Pancreas (tissue), 10 donors: ENCODE data around the gene TREH. TPM values are rescaled to one million over a fixed set of nuclear protein-coding genes. Genes with fewer than 3 reads are reported as not detected.
A peak's percentile ranks its signal among the peaks of the same experiment; 100 is the strongest.
"Not testable (repeated sequence)": the region's sequence is repeated elsewhere in the genome, so short reads cannot be mapped to it uniquely, and the experiment has no call there.

Experiments
- ATAC-seq, 4 donors: fragments of 200-7000 bp; cut with Tn5 transposase; one replicate each; pipeline versions ENCODE4 v1.8.0 to v1.9.1; 2020; ENCODE audit warnings: mild to moderate bottlenecking in 4 of 4, moderate library complexity in 4 of 4
- DNase-seq, 6 donors: peaks; one replicate each; pipeline ENCODE4 v3.0.0-alpha.2; 2020
- FAIRE-seq: peaks from 2 replicates; lab custom pipeline; 2012; peaks lifted over from hg19 to GRCh38; lab: Jason Lieb, UNC
- H3K27ac ChIP-seq, 4 donors: fragments of 200-600 bp; sonication (generic); 1 replicate in 3 of 4; 2 replicates in 1 of 4; pipeline versions ENCODE4 v1.5.0 to v1.8.0; 2020
- H3K27me3 ChIP-seq, 4 donors: fragments of 200-600 bp; one replicate each; pipeline ENCODE4 v1.8.0; 2021
- H3K36me3 ChIP-seq, 3 donors: fragments of 200-600 bp; sonication (generic) in 1 of 3; one replicate each; pipeline versions ENCODE4 v1.5.0 to v1.8.0; 2020 to 2021
- H3K4me1 ChIP-seq, 3 donors: fragments of 200-600 bp; one replicate each; pipeline ENCODE4 v1.8.0; 2021
- H3K4me3 ChIP-seq, 4 donors: fragments of 200-600 bp; sonication (generic) in 2 of 4; one replicate each; pipeline versions ENCODE4 v1.5.0 to v1.8.0; 2020 to 2021
- H3K9me3 ChIP-seq, 4 donors: fragments of 200-600 bp; one replicate each; pipeline ENCODE4 v1.8.0; 2021
- WGBS, 2 donors: extraction: QIAGEN DNeasy Blood & Tissue Kit; methylation state at CpG; one replicate each; pipeline ENCODE4 v1.1.7; 2013; 5-methylcytosine and 5-hydroxymethylcytosine counted together
- intact Hi-C, 3 donors: fragments of 100-400 bp; cut with DNase I; formaldehyde crosslinking; loops; one replicate each; pipeline versions ENCODE4 v1.11.1 to v1.14.2; 2022
- polyA plus RNA-seq, 2 donors: library from polyadenylated mRNA; stranded (reverse); fragments of 200-250 nt; gene quantifications; one replicate each; pipeline ENCODE4 v1.2.3, GENCODE V29; 2013
- total RNA-seq, 6 donors: library from RNA; stranded (reverse); fragmentation: NEBNext Ultra II Directional in 4 of 6; extraction: Animal tissue kit (Norgen Biotek cat#: 25700) in 4 of 6; gene quantifications; one replicate each; pipeline versions ENCODE4 v1.2.1 to v1.2.4, GENCODE V29; 2021 to 2023
- TF ChIP-seq, protein P1 (sequence below), 4 donors: fragments of 200-600 bp; sonication (generic) in 3 of 4; IDR thresholded peaks; one replicate each; pipeline versions ENCODE4 v1.5.0 to v1.8.0; 2021; ENCODE audit warnings: antibody characterized with exemption in 4 of 4
- donor health status: healthy with polysubstance abuse.
- donor health status: DM: no; HTN: no; CAD: no; lungs with moderate emphysema.
- donor health status: DM: no; HTN: no; CAD: no.
- donor health status: control.
- donor health status: control.
- donor health status: Bipolar disorder and iron deficiency.
- donor health status: DM: yes; HTN: yes; CAD: no.
- donor health status: DM: no; HTN: no; CAD: no.
- donor health status: DM: no; HTN: no; CAD: no.
- donor health status: DM: yes; HTN: yes; CAD: no.

TREH gene
- total and polyA plus RNA-seq, 8 donors, result 0.14 to 4.7 (median 1.0) TPM

GRCh38 chr11:118715837-118716260 lies 36.4 kb upstream of the TREH start:
- H3K4me3 ChIP-seq, result no peak overlapping the region
- H3K27me3 ChIP-seq, result no peaks in the 10 kb centered on the region
- FAIRE-seq (no peak), DNase-seq (peak in 2 of 6 donors; percentile 17 to 40), ATAC-seq (peak; percentile 48 to 87 (median 66))
- TF ChIP-seq, protein P1, sequence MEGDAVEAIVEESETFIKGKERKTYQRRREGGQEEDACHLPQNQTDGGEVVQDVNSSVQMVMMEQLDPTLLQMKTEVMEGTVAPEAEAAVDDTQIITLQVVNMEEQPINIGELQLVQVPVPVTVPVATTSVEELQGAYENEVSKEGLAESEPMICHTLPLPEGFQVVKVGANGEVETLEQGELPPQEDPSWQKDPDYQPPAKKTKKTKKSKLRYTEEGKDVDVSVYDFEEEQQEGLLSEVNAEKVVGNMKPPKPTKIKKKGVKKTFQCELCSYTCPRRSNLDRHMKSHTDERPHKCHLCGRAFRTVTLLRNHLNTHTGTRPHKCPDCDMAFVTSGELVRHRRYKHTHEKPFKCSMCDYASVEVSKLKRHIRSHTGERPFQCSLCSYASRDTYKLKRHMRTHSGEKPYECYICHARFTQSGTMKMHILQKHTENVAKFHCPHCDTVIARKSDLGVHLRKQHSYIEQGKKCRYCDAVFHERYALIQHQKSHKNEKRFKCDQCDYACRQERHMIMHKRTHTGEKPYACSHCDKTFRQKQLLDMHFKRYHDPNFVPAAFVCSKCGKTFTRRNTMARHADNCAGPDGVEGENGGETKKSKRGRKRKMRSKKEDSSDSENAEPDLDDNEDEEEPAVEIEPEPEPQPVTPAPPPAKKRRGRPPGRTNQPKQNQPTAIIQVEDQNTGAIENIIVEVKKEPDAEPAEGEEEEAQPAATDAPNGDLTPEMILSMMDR (IDR thresholded peaks at IDR 0.05), result no peak
- WGBS, 2 donors, result 21 to 23% methylated on average over 4 of the region's 4 CpGs
- H3K27ac ChIP-seq, result peak overlapping the region in 2 of 4 donors; percentile 5 to 59
- intact Hi-C loops, result no loop called here
- no peaks in the 10 kb centered on the region for H3K36me3 ChIP-seq
- peaks cover 0 to 17% (median 4%) of the 10 kb centered on the region in 3 donors for H3K4me1 ChIP-seq
- H3K9me3 ChIP-seq, result no peaks in the 10 kb centered on the region

DNA sequence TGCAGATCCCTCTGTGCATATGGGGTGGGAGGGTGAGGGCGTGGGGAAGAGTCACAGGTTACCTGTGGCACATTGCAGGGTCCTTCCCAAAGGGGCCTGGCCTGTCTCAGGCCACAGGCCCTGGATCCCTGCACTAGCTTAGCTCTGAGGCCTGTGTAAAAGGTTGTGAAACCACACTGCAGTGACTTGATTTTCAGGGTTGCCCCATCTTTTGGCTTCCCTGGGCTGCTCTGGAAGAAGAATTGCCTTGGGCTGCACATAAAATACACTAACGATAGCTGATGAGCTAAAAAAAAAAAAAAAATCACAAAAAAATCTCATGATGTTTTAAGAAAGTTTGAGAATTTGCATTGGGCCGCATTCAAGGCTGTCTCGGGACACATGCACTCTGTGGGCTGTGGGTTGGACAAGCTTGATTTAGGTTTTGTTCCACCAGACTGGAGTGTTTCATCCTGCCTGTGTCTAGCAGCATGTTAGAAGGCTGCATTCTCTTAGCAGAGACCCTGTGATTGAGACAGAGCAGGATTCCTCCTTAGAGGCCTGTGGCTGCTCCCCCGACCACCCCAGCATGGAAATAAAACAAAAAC lies 35.9 kb upstream of the TREH start:
- DNase-seq (peak in 1 of 6 donors; percentile 34), ATAC-seq (peak; percentile 35 to 88 (median 74)), FAIRE-seq (no peak)
- 37 to 39% methylated on average over 5 of the region's 5 CpGs for WGBS, 2 donors
- Histone ChIP-seq H3K27ac (peak overlapping the region in 2 of 4 donors; percentile 5 to 59), H3K4me1 (peaks cover 0 to 17% (median 4%) of the 10 kb centered on the region in 3 donors), H3K27me3 (no peaks in the 10 kb centered on the region), H3K9me3 (no peaks in the 10 kb centered on the region), H3K4me3 (no peak overlapping the region), H3K36me3 (no peaks in the 10 kb centered on the region)
- intact Hi-C loops, result no loop called here
- TF ChIP-seq, protein P1 (IDR thresholded peaks at IDR 0.05), result no peak

DNA sequence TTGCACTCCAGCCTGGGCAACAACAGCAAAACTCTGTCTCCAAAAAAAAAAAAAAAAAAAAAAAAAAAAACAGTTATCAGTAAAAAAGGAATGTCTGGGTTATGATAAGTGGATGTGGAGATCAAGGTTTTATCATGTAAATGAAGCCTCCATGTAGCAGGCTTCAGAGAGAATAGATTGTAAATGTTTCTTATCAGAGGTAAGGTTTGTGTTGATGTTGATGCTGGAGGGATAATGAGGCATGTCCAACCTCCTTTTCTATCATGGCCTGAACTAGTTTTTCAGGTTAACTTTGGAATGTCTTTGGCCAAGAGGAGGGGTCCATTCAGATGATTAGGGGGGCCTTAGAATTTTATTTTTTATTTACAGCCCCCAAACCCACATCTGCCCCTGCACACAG lies 35.4 kb upstream of the TREH start:
- Histone ChIP-seq H3K9me3 (no peaks in the 10 kb centered on the region), H3K4me3 (no peak overlapping the region), H3K27me3 (no peaks in the 10 kb centered on the region), H3K27ac (peak overlapping the region in 1 of 4 donors; percentile 59), H3K4me1 (peaks cover 0 to 17% (median 4%) of the 10 kb centered on the region in 3 donors), H3K36me3 (no peaks in the 10 kb centered on the region)
- FAIRE-seq (no peak), DNase-seq (no peak), ATAC-seq (no peak)
- TF ChIP-seq, protein P1 (IDR thresholded peaks at IDR 0.05), result no peak
- intact Hi-C loops, result no loop called here

DNA sequence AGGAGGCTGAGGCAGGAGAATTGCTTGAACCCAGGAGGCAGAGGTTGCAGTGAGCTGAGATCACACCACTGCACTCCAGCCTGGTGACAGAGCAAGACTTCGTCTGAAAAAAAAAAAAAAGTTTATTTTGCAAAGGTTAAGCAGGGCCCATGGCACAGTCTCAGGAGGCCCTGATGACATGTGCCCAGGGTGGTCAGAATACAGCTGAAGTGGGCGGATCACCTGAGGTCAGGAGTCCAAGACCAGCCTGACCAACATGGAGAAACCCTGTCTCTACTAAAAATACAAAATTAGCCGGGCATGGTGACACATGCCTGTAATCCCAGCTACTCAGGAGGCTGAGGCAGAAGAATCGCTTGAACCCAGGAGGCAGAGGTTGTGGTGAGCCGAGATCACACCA lies 35.0 kb upstream of the TREH start:
- intact Hi-C loops, result not testable (repeated sequence)

DNA sequence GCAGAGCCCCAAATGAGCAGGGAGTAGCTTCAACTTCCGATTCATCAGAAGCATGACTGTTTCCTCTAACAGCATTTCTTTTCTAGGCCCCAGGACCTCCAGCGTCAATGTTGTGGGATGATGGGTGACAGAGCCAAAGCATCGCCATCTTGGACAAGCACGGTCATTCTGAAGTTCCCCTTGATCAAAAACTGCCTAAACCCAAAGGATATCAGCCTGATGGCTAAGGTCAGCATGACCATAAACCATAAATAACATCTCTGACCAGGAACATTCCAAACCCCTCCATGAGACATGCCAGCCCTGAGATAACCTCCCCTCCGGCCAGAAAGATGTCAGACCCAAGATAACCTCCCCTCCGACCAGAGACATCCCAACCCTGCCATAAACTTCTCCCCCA lies 28.8 kb upstream of the TREH start:
- no peak for FAIRE-seq

More for the DNA sequence above, 35.0 kb upstream of the TREH start:
- H3K9me3 ChIP-seq, H3K4me3 ChIP-seq, ATAC-seq, H3K27ac ChIP-seq, DNase-seq, FAIRE-seq, H3K36me3 ChIP-seq, H3K27me3 ChIP-seq: not testable (repeated sequence)
- WGBS, 2 donors, result 91 to 94% methylated on average over 5 of the region's 5 CpGs
- peaks cover 0 to 17% (median 4%) of the 10 kb centered on the region in 3 donors for H3K4me1 ChIP-seq

More for the DNA sequence above, 28.8 kb upstream of the TREH start:
- DNase-seq (no peak), ATAC-seq (no peak)
- no peak overlapping the region for H3K27ac ChIP-seq
- H3K4me1 ChIP-seq, result no peaks in the 10 kb centered on the region
- TF ChIP-seq, protein P1 (IDR thresholded peaks at IDR 0.05), result no peak
- no peaks in the 10 kb centered on the region for H3K36me3 ChIP-seq
- WGBS, 2 donors, result 84 to 87% methylated on average over 6 of the region's 6 CpGs
- H3K9me3 ChIP-seq, result no peaks in the 10 kb centered on the region
- H3K27me3 ChIP-seq, result no peaks in the 10 kb centered on the region
- no peak overlapping the region for H3K4me3 ChIP-seq
- intact Hi-C loops, result no loop called here
